HuH-7 (cell line): Measurements from ENCODE around the gene ARHGAP30.
"Not testable (repeated sequence)": the region's sequence is repeated elsewhere in the genome, so short reads cannot be mapped to it uniquely, and the experiment has no call there.

Experiments
- DNase-seq: peaks from one replicate; pipeline ENCODE4 v3.0.0; 2011; ENCODE audit warnings: low spot score

The ARHGAP30 gene, protein sequence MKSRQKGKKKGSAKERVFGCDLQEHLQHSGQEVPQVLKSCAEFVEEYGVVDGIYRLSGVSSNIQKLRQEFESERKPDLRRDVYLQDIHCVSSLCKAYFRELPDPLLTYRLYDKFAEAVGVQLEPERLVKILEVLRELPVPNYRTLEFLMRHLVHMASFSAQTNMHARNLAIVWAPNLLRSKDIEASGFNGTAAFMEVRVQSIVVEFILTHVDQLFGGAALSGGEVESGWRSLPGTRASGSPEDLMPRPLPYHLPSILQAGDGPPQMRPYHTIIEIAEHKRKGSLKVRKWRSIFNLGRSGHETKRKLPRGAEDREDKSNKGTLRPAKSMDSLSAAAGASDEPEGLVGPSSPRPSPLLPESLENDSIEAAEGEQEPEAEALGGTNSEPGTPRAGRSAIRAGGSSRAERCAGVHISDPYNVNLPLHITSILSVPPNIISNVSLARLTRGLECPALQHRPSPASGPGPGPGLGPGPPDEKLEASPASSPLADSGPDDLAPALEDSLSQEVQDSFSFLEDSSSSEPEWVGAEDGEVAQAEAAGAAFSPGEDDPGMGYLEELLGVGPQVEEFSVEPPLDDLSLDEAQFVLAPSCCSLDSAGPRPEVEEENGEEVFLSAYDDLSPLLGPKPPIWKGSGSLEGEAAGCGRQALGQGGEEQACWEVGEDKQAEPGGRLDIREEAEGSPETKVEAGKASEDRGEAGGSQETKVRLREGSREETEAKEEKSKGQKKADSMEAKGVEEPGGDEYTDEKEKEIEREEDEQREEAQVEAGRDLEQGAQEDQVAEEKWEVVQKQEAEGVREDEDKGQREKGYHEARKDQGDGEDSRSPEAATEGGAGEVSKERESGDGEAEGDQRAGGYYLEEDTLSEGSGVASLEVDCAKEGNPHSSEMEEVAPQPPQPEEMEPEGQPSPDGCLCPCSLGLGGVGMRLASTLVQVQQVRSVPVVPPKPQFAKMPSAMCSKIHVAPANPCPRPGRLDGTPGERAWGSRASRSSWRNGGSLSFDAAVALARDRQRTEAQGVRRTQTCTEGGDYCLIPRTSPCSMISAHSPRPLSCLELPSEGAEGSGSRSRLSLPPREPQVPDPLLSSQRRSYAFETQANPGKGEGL

DNA sequence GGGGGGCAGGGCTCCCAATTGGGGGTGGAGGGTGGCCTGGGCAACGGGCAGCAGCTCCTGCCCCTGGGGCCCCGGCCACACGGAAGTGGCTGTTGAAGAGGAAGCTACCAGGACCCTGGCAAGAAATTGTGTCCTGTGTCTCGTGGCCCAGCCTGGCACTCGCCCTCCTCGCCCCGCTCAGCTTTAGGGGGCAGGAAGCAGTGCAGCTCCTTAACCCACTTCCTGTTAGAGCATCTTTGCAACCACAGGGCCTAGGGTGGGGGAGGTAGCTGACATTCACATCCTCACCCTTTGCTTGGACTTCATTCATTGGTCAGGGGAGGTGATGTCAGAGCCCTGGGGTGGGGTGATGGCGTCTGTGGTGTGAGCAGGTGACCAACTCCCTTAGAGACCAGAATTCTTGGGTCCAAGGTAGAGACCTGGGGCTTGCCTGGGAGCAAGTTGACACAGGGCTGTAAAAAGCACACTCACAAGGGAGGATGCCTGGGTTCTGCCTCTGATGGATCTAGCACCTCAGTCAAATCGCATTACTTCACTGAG, at the start of gene ARHGAP30:
Gene ARHGAP30, minus strand, starts transcription at position 161 of the 540 bp plus-strand sequence. CDS start 267 bp downstream, outside the sequence.
- DNase-seq = no peak

DNA sequence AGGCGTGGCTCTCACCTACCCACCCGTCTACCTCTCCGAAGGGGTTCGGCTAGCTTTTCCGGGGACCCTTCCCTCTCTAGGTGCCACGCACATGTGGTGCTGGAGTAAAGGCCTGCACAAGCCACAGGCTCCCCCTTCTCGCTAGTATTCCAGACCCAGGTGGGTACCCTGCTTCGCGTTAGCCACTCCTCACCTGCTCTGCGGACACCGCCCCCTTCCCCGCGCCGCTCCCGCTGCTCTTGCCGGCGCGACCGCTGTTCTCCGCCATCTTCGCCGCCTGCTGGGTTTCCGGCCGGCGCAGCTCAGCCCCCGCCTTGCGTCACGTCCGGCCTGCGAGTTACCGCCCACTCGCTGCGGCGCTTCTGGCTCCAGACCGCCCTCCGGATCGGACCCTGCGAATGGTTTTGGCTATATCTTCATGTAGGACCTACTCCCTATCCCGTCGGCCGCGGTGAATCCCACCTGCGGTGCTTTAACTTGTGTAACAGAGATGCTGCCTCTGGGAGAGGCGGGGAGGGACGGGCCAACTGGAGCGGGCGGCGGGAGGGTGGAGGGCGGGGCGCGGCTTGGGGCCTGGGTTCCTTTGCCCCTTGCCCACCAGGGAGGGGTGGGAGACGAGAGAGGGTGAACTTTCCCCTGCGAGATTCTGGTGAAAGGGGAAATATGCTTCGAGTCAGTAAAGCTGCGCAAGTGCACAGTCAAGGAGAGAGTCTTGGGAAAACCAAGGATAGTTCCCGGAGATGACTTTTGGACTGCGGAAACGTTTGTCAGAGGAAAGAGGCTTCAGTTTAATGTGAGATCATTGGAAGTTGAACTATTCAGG, 48.3 kb upstream of the ARHGAP30 start, which contains the start of the genes NIT1 and PFDN2:
Gene NIT1, plus strand, starts transcription at position 347 of the 823 bp plus-strand sequence. Its CDS starts 72 bp downstream, at position 419.
Gene PFDN2, minus strand, starts transcription at position 279 of the 823 bp plus-strand sequence. Its CDS starts 11 bp downstream, at position 268.
- DNase-seq = peak; percentile 80

DNA sequence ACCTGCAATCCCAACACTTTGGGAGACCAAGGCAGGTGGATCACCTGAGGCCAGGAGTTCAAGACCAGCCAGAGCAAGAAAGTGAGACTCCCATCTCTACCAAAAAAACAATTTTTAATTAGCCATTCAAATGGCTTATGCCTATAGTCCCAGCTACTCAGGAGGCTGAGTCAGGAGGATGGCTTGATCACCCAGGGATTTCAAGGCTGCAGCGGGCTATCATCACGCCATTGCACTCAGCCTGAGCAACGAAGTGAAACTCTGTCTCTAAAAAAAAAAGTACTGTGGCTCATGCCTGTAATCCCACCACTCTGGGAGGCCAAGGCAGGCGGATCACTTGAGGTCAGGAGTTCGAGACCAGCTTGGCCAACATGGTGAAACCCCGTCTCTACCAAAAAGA, 46.3 kb upstream of the ARHGAP30 start:
- DNase-seq = not testable (repeated sequence)

DNA sequence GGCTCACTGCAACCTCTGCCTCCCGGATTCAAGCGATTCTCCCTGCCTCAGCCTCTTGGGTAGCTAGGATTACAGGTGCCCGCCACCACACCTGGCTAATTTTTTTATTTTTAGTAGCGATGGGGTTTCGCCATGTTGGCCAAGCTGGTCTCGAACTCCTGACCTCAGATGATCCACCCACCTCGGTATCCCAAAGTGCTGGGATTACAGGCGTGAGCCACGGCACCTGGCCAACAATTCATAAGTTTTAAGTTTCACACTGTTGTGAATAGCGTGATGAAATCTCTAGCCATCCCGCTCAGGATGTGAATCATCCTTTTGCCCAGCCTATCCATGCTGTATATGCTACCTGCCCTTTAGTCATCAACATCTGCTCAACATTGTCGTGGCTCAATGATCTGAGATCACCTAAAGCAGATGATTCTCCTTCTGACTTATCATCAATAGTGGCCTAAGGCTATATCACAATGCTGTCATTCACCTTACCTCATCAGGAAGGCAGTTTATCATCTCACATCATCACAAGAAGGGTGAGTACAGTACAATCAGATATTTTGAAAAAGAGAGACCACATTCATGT, 45.5 kb upstream of the ARHGAP30 start:
- DNase-seq = no peak

DNA sequence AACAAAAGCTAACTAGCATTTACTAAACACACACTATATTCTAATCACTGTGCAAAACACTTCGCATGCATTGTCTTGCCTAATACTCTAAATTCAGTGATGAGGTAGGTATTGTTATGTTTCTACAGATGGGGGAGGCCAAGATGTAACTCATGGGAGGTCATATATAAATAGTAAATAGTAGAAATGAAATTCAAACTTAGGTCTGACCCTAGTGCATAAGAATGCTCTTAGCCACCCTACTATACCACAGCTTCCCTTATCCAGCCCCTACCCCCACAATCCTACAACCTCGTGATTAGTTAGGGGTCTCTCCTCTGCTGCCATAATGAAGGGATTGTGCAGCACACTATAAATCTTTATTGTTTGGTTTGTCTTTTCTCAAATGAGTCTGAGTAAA, 44.9 kb upstream of the ARHGAP30 start:
- DNase-seq = no peak

DNA sequence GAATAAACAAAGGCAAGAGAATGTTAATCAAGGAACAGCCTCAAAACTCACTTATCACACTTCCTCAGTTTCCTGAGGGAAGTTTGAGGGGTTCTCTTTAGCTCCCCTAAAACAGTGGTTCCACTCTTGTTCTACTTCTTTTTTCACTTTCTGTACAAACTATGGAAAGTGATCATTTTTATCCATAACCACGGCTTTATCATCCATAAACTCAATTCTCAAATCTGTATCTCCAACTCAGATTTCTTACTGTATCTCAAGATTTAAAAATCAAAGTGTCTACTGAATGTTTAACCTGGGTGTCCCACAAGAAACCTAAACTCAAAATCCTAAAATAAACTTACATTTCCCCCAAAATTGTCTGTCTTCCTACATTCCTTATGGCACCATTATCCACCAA, 44.2 kb upstream of the ARHGAP30 start:
- DNase-seq = no peak

DNA sequence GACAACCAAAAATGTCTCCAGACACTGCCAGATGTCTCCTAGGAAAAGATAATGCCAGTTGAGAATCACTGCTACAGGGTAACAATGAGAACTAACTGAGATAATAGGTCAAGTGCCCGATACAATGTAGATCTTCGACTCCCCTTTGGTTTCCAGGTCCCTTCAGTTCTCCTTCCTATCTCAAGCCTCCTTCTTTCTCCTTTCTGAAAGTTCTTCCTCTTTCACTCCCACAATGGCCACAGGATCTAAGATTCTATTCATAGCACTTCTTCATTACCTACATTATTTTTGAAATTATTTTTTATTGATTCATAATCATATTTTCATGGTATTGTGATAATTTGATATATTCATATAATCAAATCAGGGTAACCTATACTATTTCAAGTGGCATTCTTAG, 41.8 kb upstream of the ARHGAP30 start:
- DNase-seq = no peak

DNA sequence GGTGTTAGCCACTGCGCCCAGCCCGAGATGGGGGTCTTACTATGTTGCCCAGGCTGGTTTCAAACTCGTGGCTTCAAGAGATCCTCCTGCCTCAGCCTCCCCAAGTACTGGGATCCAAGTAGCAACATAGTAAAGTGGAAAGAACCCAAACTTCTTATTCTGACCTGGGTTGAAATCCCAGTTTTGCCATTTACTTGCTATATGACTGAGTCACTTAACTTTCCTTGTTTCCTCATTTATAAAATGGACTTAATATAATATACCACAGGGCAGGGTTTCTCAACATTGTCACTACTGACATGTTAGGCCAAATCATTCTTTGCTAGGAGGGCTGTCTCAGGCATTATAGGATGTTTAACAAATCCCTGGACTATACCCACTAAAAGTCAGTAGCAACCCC, 41.4 kb upstream of the ARHGAP30 start:
- no peak for DNase-seq

DNA sequence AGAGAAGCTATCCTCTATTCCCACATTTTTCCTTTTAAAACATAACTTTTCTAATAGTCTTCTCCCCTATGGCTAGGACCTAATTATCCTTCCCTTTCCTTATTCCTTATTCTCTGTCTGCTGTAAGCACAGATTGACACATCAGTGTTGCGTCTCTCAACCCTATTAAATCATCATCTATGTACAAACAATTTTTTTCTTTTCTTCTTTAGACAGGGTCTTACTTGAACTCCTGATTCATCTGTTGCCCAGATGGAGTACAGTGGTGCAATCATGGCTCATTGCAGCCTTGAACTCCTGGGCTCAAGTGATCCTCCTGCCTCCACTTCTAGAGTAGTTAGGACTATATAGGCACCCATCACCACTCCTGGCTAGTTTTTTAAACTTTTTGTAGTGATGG, 36.7 kb upstream of the ARHGAP30 start:
- DNase-seq = no peak

DNA sequence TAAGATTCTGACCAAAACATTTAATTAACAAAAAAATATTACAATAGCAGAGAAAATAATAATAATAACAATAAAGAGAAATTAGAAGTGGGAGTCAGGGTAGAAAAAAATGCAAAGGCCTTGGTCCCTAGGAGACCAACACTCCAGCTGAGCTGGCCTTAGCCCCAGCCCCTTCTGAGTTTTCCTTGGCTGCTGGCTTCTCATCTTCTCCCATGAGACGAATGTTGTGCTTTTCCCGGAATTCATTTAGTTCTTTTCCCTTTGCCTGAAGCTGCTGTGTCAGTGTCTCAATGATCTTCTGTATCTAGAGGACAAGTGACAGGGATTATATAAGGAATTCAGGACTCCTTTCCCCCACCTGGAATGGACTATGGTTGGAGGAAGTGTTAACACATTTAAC, 30.9 kb upstream of the ARHGAP30 start:
- no peak for DNase-seq

DNA sequence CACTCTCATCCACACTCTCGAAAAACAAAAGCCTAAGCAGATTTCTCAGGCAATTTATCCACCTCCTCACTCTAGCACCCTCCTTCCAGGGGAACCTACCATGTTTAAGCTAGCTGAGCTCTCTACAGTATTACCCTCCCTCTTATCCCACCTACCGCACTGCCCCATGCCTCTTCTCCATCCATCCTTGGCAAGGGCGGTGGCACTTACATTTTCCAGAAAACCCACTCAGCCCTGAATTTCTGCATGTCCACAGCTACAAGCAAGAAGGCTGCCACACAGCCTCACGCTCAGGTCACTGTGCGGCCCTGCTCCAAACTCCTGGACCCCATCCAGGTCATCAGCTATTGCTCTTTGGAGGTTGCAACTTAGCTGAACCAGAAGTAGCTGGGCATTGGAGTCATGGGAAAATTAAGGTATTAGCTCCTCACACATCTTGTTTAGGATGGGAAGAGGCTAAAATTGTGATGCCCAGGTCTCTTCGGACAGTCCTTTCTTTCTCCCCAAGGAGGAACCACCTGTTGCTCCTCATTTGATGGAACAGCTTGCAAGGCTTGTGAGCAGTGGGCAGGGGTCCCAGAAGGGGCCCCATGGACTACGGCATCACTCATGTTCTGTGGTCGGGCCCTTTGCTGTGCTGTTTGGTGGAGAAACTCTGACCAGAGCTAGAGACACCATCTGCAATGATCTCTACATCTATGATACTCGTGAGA, 29.6 kb upstream of the ARHGAP30 start:
- no peak for DNase-seq

DNA sequence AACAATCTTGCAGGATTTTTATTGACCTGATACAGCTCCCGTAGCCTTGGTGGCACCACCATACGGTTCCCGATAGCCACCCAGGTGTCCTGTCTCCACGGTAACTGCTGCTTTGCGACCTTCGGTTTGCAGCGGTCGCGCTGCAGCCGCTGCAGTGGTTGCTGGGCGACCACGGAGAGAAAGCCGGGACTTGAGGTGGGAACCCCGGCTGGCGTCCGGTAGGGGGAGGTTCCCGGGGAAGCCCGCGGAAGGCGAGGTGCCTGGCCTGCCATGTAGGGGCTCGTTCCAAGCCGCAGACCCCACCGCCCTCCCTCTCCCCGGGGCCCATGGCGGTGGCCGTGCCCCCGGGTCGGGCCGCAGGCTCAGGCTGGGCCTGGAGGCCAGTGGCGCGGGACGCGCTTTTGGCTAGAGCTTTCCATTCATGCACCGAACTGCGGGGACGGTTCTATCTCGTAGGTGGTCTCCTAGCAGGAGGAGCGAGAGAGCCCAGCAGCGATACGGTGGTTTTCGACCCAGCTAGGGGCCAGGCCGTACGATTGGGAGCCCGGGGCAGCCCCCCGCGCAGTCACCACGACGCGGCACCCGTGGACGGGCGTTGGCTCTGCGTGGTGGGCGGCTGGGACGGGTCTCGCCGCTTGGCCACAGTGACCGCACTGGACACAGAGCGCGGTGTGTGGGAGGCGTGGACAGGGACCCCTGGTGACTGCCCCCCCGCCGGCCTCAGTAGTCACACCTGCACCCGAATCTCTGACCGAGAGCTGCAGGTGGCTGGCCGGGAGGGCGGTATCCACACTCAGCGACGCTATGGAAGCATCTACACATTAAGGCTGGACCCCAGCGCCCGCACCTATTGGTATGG, 28.7 kb upstream of the ARHGAP30 start, which contains the start of gene KLHDC9:
Gene KLHDC9, plus strand, starts transcription at position 152 of the 859 bp plus-strand sequence. Its CDS starts 175 bp downstream, at position 327.
- DNase-seq = peak; percentile 87

DNA sequence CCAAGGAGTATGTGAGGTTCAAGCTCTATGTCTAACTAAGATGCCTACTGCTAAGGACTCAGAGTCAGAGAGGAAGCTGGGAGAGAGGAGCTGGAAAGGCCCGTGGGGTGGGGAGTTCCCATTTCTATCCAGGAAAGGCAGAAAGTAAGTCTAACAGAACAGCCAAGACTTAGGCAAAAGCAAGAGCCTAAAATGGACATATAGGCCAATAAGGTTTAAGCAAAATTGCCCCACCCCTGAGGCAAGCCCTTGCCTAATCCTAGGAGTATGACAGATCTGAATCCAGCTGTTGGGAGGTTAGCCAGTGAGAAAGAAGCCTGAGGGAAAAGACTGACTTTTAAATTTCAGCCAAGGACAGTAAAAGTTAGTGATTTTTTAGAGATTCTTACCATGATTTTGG, 26.8 kb upstream of the ARHGAP30 start:
- no peak for DNase-seq

DNA sequence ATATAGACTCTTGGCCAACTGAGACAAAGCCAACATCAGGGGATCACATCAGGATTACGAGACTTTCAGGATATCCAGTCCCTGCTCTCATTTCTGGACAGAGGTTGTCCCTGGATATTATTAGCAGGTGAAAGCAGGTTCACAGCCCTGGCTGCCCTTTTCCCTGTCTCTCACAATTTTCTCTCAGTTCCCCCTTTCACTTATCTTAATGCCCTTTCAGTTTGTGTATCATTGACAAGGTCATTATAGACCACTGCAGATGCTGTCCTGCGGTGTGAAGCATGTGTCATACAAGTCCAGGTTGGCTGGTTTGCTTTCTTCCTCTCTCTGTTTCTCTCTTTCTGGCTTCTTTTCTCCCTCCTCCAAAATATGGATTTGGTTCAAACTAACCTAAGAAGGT, 26.3 kb upstream of the ARHGAP30 start:
- no peak for DNase-seq

DNA sequence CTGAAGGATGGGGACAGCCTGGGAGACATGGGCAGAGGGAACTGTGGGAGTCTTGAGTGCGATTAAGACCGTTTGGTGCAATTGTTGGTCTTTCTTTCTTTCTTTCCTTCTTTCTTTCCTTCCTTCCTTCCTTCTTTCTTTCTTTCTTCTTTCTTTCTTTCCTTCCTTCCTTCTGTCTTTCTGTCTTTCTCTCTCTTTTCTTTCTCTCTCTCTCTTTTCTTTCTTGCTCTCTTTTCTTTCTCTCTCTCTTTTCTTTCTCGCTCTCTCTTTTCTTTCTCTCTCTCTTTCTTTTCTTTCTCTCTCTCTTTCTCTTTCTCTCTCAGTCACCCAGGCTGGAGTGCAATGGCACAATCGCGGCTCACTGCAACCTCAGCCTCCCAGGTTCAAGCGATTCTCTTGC, 25.5 kb upstream of the ARHGAP30 start:
- DNase-seq = no peak

DNA sequence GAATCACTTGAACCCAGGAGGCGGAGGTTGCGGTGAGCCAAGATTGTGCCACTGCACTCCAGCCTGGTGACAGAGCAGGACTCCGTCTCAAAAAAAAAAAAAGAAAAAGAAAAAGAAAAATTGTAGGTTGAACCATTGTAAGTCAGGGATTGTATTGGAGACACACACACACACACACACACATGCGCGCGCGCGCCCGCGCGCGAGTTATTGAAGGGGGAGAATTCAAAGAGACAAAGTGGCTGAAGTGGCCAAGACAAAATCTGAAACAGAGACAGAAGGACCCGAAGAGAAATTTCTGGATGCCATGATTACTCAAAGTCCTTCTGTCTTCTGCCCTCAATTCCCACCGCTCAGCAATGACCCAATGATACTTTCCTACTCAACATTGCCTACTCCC, 24.8 kb upstream of the ARHGAP30 start:
- DNase-seq = no peak

DNA sequence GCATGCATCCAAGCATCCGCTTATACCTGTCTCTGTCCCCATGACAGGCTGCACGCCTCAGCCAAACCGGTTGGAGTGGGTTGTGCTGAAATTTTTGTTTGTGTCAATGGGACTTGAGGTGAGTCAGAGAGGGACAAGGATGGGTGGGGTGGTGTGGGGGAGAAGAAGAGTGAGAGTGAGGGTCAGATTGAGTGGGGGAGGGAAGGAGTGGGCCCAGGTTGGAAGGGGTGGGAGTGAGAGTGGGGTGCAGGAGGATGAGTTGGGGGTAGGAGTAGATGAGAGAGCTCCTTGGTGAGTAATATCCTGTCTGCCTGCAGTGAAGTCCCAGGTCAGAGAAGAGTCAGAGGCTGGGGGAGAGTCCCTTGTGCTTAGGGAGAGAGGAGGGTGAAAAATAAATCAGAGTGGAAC, 22.9 kb upstream of the ARHGAP30 start:
- DNase-seq = no peak

DNA sequence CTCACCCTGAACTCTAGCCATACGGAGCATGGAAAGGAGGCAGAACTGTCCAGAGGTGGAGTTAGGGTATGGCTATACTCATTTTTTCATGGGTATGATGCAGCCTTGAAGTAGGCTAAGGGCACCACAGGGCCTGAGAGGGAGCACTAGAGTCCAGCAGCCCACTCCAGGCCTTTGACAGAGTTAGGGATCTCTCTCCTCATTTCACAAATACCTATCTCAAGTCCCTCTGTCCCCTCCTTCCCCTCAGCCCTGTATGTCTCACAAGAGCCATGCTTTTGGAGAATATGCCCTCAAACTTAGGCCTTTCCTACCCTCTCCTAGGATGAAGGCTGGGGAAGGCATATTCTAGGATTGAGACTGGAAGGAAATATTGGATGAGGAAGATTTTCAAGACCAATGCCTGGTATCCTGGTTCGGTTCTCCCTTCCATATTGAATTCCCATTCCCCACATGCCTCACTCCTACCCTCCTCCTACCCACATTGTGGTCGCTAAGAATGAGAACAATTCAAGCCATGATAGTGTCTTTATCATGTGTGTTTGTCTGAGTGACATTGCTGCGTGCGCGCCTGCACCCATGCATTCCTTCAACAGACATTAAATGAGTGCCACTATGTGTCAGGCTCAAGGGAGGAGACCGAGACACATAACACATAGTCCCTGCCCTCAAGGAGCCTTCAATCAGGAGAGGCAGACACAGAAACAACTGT, 22.3 kb upstream of the ARHGAP30 start:
- no peak for DNase-seq
